GM21423 (cell line): ENCODE results near the gene IRF6.

Experiments
- ATAC-seq: cut with Tn5 transposase; IDR thresholded peaks from one replicate; pipeline ENCODE4 v1.9.1; 2021; ENCODE audit warnings: mild to moderate bottlenecking, moderate library complexity; ENCODE audit not compliant: unreplicated experiment

IRF6 gene

GRCh38 chr1:209790286-209791193 is 15.4 kb downstream of the IRF6 start:
- no peak for ATAC-seq

DNA sequence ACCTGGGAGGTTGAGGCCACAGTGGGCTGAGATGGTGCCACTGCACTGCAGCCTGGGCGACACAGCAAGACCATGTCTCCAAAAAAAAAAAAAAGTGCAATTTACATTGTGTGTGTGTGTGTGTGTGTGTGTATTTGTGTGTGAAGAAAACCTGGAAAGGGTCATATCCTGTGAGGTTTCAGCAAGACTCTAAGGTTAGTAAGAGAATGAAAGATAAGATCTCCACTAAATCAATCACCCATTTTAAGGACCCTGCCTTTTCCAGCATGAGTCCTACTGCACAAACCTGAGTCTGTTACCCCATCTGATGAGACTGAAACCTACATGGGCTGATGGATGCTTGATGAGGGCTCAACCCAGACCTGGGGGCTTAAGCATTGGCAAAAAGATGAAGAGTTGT is 16.7 kb downstream of the IRF6 start:
- ATAC-seq = no peak

DNA sequence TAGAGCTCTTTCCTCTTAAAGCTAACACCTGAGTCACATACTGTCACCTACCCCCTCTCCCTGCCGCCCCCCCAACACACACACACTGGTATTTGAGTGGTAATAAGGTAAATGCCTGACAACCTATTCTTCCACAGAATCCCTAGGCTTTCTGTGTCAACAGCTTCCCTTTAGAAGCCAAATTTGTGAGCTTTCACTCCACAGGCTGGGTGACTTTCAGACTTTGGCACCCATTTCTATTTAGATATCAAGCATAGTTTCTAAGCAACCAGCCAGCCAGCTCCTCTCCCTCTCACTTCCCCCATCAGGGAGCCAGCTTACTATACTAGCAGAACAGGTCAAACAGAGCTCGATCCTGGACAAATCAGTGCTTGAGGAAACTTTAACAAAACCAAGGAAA is 18.4 kb downstream of the IRF6 start:
- ATAC-seq = no peak

- no peak for ATAC-seq
Measured at GRCh38 chr1:209786146-209786545, 19.8 kb downstream of the IRF6 start.

DNA sequence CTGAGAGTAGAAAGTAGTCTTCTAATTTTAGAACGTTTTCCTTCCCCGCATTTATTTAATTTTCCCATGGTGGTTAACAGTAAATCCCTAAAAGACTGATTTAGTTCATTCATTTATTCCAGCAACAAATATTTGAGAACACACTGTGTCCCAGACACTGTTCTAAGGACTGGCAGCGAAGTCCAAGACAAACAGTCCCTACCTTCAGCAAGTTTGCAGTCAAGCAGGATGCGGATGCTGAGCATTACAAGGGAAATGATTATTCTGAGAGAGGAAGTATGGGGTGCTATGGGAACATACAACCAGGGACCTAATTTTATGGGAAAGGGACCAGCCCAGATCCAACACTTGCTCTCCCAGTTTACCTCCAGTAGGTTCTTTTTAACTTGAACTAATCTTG is 20.4 kb downstream of the IRF6 start:
- no peak for ATAC-seq

DNA sequence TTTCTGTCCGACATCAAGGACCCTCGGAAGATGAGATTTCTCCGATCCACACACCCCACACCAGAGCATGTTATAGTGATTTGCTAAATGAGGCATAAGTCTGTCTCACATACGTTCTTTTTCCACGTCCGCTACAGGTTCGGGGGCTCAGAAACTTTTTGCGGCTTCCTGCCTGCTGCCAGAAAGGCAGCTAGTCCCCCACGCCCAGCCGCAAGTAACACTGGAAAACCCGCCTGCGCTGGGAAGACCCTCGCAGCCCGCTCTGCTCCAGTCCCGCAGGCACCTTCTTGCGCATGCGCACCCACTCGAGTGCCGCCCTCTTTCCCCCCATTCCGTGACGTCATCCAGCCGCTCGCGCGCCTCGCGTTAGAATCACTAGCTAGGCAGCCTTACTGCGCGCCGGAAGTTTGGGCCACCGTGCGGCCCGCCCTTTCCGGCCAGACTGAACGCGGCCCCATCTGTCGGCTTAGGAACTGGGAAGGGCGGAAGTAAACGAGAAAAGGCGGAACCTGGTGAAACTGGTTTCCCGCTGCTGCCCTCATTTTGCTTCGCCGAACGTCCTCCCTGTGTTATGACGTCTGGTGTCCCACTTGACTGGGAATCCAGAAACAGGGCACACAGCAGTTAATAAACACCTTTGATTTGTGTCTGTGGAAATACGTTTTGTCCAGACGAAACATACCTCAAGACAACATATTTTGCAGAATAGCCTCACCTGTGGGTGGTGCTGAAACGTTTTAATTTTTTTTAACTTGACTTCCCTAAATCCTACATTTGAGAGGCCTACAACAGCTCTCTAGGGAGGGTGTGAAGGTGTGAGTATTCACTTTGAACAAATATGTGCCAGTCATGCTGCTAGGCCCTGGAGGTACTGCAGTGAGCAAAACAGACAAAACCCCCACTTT is 21.4 kb downstream of the IRF6 start, which contains the start of gene C1orf74:
Gene C1orf74 (minus strand): TSS at position 295 of the 905 bp plus-strand sequence. CDS start 925 bp downstream, outside the sequence.
- ATAC-seq = peak; percentile 100

- no peak for ATAC-seq
Measured at GRCh38 chr1:209783386-209783785, 22.6 kb downstream of the IRF6 start.

DNA sequence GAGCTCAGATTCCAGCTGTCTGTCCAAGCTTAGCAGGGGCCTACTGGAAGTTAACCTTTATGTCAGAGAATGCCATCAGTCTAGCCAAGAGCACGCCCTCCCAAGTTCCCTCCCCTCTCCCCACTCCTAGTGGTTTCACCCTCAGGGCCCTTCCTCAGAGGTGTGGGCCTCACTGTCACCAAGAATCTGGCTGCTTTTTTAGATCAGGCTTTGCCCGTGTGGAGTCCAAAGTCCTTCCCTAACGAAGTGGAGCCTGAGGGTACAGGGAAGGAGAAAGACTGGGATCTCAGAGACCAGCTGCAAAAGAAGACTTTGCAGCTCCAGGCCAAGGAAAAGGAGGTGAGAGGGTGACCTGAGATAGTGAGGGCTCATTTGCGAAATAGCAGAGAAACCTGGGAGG is 25.7 kb downstream of the IRF6 start:
- no peak for ATAC-seq

DNA sequence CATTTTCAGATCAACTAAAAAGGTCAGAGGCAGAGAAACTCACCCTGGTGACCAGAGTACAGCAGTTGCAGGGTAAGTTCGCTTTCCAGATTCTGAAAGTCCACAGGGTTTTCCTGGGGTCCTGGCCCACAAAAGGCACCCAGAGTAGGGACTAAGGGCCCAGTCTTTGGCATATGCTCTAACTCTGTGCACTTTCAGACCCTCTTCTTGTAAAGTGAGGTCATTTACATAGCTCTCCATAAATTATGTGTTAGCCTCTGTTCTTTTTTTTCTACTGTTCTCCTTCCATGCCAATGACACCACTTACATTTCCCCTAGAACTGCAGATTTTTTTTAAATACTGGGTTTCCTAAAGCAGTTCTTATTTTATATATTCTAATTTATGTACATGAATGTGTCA is 27.8 kb downstream of the IRF6 start:
- no peak for ATAC-seq

- ATAC-seq = no peak
Measured at GRCh38 chr1:209777587-209777986, 28.4 kb downstream of the IRF6 start.

DNA sequence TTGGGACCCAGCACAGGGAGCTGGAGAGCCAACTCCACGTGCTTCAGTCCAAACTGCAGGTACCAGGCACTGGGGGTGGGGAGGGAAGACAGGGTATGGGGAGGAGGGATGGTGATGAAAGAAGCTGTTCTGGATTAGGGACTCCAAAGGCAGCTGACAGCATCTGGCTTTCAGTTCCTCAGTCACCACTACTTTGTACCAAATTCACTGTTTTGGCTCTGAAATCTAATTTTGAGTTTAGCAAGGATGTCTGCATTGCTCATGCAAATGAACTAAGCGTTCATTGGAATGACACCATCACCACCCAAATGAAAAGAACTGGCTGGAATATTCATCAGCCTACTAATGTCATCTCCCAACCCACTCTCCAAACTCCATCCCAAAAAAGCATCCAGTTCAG is 30.3 kb downstream of the IRF6 start:
- peak; percentile 36 for ATAC-seq

DNA sequence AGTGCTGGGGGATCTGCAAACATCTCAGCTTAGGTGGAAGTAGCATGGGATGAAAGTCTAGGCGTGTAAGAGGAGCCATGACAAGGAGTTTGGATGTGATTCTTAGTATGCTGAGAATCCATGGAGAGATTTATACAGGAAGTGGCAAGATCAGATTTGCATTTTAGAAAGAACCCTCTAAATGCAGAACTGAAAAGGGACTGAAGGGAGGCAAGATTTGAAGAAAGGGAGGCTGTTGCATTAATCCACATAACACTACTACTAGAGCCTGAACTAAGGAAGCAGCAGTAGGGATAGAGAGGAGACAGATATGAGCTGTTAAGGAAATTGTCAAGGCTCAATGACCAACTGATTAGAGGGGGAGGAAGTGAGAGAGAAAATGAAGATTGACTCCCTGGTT is 31.4 kb downstream of the IRF6 start:
- peak; percentile 64 for ATAC-seq

DNA sequence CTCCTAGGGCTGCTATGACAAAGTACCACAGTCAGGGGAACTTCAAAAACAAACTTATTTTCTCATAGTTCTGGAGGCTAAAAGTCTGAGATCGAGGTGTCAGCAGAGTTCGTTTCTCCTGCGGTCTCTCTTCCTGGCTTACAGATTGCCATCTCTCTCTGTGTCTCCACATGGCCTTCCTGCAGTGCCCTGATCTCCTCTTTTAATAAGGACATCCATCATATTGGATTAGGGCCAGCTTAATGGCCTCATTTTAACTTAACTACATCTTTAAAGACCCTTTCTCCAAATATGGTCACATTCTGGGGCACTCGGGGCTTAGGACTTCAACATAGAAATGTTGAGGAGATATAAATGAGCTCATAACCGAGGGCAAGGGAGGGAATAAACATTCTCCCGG is 33.8 kb downstream of the IRF6 start:
- no peak for ATAC-seq

GRCh38 chr1:209770636-209771415 is 35.1 kb downstream of the IRF6 start:
- ATAC-seq = no peak

GRCh38 chr1:209769971-209770370 is 36.0 kb downstream of the IRF6 start:
- ATAC-seq = no peak

DNA sequence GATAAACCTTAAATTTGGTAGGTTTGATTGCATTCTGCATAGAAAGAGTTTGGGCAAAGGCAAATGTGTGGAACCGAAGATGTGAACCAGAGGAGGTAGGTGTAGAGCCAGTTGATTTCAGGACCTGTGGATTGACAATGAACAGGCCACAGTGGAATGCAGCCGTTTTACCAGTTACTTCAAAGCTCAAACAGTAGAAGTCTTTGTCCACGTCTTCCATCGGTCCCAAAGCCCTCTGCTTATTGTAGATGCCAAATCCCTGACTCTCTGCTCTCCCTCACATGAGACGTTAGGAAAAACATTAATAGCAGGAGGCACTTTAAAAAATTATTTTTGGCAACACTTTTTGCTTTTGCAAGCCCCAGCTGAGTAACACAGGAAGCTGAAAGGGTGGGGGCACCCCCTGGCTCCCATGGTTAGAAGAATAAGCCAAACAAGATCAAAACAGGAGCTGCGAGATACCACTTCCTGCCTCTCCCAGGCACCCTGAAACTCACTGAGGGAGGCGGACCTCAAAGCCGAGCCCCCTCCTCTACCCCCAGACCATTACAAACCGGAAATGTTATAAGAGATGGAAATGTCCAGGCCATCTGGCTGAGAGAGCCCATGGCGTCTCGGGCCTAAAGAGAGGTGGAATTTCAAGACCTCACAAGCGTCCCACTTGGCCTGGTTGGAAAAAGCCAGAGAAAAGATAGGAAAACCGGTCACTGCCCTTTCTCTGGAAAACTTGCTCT is 36.6 kb downstream of the IRF6 start:
- peak; percentile 81 for ATAC-seq

- ATAC-seq = peak; percentile 86
Measured at GRCh38 chr1:209768354-209768774, 37.6 kb downstream of the IRF6 start.

GRCh38 chr1:209767706-209768105 is 38.2 kb downstream of the IRF6 start:
- no peak for ATAC-seq

GRCh38 chr1:209767096-209767495 is 38.8 kb downstream of the IRF6 start:
- ATAC-seq = no peak

- ATAC-seq = no peak
Measured at GRCh38 chr1:209766051-209766450, 39.9 kb downstream of the IRF6 start.
